ENCODE data around the gene CCL21.

CCL21 gene

GRCh38 chr9:34734720-34735119 is 24.8 kb upstream of the CCL21 start:
- Histone ChIP-seq H3K27me3 (ENCODE audit: insufficient read depth, poor library complexity, severe bottlenecking) (no peaks in the 10 kb centered on the region), H3K4me3 (replicated peaks; ENCODE audit: insufficient read depth, low read length) (no peak overlapping the region), H3K27ac (replicated peaks) (no peak overlapping the region)
- TF ChIP-seq POLR2AphosphoS5 (IDR thresholded peaks at IDR 0.05; ENCODE audit: low read depth) (no peak), GABPA (IDR thresholded peaks at IDR 0.05; ENCODE audit: low read depth) (no peak), SPI1 (IDR thresholded peaks at IDR 0.05; ENCODE audit: borderline replicate concordance, low read depth) (no peak), CTCF (IDR thresholded peaks at IDR 0.05; ENCODE audit: insufficient read depth, low read length) (no peak), REST (IDR thresholded peaks at IDR 0.05; ENCODE audit: insufficient replicate concordance, low read depth) (no peak)
- no peak for DNase-seq (ENCODE audit: low read depth in 1 of 2, low spot score in 1 of 2)

GRCh38 chr9:34732886-34733285 is 22.9 kb upstream of the CCL21 start:
- Histone ChIP-seq H3K27ac (replicated peaks) (no peak overlapping the region), H3K4me3 (replicated peaks; ENCODE audit: insufficient read depth, low read length) (no peak overlapping the region), H3K27me3 (ENCODE audit: insufficient read depth, poor library complexity, severe bottlenecking) (peaks cover 4% of the 10 kb centered on the region)
- TF ChIP-seq GABPA (IDR thresholded peaks at IDR 0.05; ENCODE audit: low read depth) (no peak), REST (IDR thresholded peaks at IDR 0.05; ENCODE audit: insufficient replicate concordance, low read depth) (no peak), POLR2AphosphoS5 (IDR thresholded peaks at IDR 0.05; ENCODE audit: low read depth) (no peak), SPI1 (IDR thresholded peaks at IDR 0.05; ENCODE audit: borderline replicate concordance, low read depth) (no peak), CTCF (IDR thresholded peaks at IDR 0.05; ENCODE audit: insufficient read depth, low read length) (no peak)
- DNase-seq (ENCODE audit: low read depth in 1 of 2, low spot score in 1 of 2), result no peak

- Histone ChIP-seq H3K4me3 (replicated peaks; ENCODE audit: insufficient read depth, low read length) (no peak overlapping the region), H3K27ac (replicated peaks) (no peak overlapping the region), H3K27me3 (ENCODE audit: insufficient read depth, poor library complexity, severe bottlenecking) (peaks cover 5% of the 10 kb centered on the region)
- DNase-seq (ENCODE audit: low read depth in 1 of 2, low spot score in 1 of 2), result no peak
- no peak for TF ChIP-seq GABPA (IDR thresholded peaks at IDR 0.05; ENCODE audit: low read depth)
- no peak for TF ChIP-seq CTCF (IDR thresholded peaks at IDR 0.05; ENCODE audit: insufficient read depth, low read length)
- no peak for TF ChIP-seq POLR2AphosphoS5 (IDR thresholded peaks at IDR 0.05; ENCODE audit: low read depth)
- no peak for TF ChIP-seq REST (IDR thresholded peaks at IDR 0.05; ENCODE audit: insufficient replicate concordance, low read depth)
- TF ChIP-seq SPI1 (IDR thresholded peaks at IDR 0.05; ENCODE audit: borderline replicate concordance, low read depth), result no peak
Measured at GRCh38 chr9:34732478-34732877, 22.5 kb upstream of the CCL21 start.
